Mesendoderm (in vitro differentiated cells): ENCODE results near the gene SUSD4.

Experiments used
- DNase-seq: peaks from one replicate; pipeline ENCODE4 v3.0.0; 2013
- H2AK5ac ChIP-seq: 2 replicates; pipeline ENCODE4 v1.6.1; 2013; ENCODE audit warnings: low read length, inconsistent platforms
- H2BK120ac ChIP-seq: 2 replicates; pipeline ENCODE4 v1.6.1; 2013; ENCODE audit warnings: low read depth, mild to moderate bottlenecking, low read length, moderate library complexity, mixed read lengths
- H2BK15ac ChIP-seq: replicated peaks from 2 replicates; pipeline ENCODE4 v1.6.1; 2013; ENCODE audit warnings: low read depth, mild to moderate bottlenecking, moderate library complexity
- H2BK5ac ChIP-seq: 2 replicates; pipeline ENCODE4 v1.6.1; 2013; ENCODE audit warnings: low read length, inconsistent platforms
- H3K18ac ChIP-seq: 2 replicates; pipeline ENCODE4 v1.6.1; 2013; ENCODE audit warnings: mild to moderate bottlenecking, low read length, mixed read lengths
- H3K23ac ChIP-seq: one replicate; pipeline ENCODE4 v1.6.1; 2013; ENCODE audit warnings: low read length
- H3K27ac ChIP-seq: 2 replicates; pipeline ENCODE4 v1.5.1; 2013; ENCODE audit warnings: low read depth, mild to moderate bottlenecking, inconsistent platforms, low read length, moderate library complexity
- H3K27me3 ChIP-seq: 2 replicates; pipeline ENCODE4 v1.6.1; 2013; ENCODE audit warnings: low read length, control low read depth, mild to moderate bottlenecking, inconsistent platforms; ENCODE audit not compliant: insufficient read depth, poor library complexity
- H3K36me3 ChIP-seq: 2 replicates; pipeline ENCODE4 v1.6.1; 2013; ENCODE audit warnings: low read length, inconsistent platforms; ENCODE audit not compliant: control insufficient read depth, insufficient read depth
- H3K4ac ChIP-seq: one replicate; pipeline ENCODE4 v1.6.1; 2013; ENCODE audit warnings: low read depth, mild to moderate bottlenecking, low read length, moderate library complexity
- H3K4me1 ChIP-seq: 2 replicates; pipeline ENCODE4 v1.6.1; 2013; ENCODE audit warnings: low read depth, low read length, inconsistent platforms; ENCODE audit not compliant: control insufficient read depth
- H3K4me2 ChIP-seq: 2 replicates; pipeline ENCODE4 v1.6.1; 2013; ENCODE audit warnings: low read length
- H3K4me3 ChIP-seq: 2 replicates; pipeline ENCODE4 v1.5.1; 2013; ENCODE audit warnings: mild to moderate bottlenecking, low read length
- H3K56ac ChIP-seq: one replicate; pipeline ENCODE4 v1.6.1; 2013; ENCODE audit warnings: low read length
- H3K79me1 ChIP-seq: 2 replicates; pipeline ENCODE4 v1.6.1; 2013; ENCODE audit warnings: low read length, inconsistent platforms
- H3K79me2 ChIP-seq: 2 replicates; pipeline ENCODE4 v1.6.1; 2013; ENCODE audit warnings: mild to moderate bottlenecking, low read length; ENCODE audit not compliant: control insufficient read depth, insufficient read depth
- H3K9ac ChIP-seq: 2 replicates; pipeline ENCODE4 v1.6.1; 2013; ENCODE audit warnings: low read length, inconsistent platforms
- H4K5ac ChIP-seq: one replicate; pipeline ENCODE4 v1.6.1; 2013; ENCODE audit warnings: low read length
- H4K8ac ChIP-seq: one replicate; pipeline ENCODE4 v1.6.1; 2013; ENCODE audit warnings: low read depth, mild to moderate bottlenecking, control low read depth, low read length, moderate library complexity
- WGBS: extraction: QIAGEN DNeasy Blood & Tissue Kit; methylation state at CpG from one replicate; pipeline ENCODE4 v1.1.7; 2013; ENCODE audit warnings: low lambda C conversion rate, missing lambda C conversion rate; ENCODE audit not compliant: insufficient coverage; ENCODE audit errors: extremely low coverage; 5-methylcytosine and 5-hydroxymethylcytosine counted together

Gene SUSD4

GRCh38 chr1:223319398-223319797, 44.6 kb downstream of the SUSD4 start:
- Histone ChIP-seq H2AK5ac (no peak overlapping the region), H2BK15ac (no peak overlapping the region), H3K27me3 (no peaks in the 10 kb centered on the region), H3K79me1 (no peaks in the 10 kb centered on the region), H4K5ac (no peak overlapping the region), H4K8ac (no peak overlapping the region), H3K4me1 (no peaks in the 10 kb centered on the region), H3K23ac (no peak overlapping the region), H2BK5ac (no peak overlapping the region), H3K9ac (no peak overlapping the region), H3K4me2 (no peak overlapping the region), H2BK120ac (no peak overlapping the region), H3K79me2 (no peaks in the 10 kb centered on the region), H3K18ac (no peak overlapping the region), H3K36me3 (no peaks in the 10 kb centered on the region), H3K56ac (no peak overlapping the region), H3K4me3 (no peak overlapping the region), H3K4ac (no peak overlapping the region), H3K27ac (no peak overlapping the region)
- no peak for DNase-seq
- no CpG with 5 or more reads among the region's 3 CpGs for WGBS

GRCh38 chr1:223316082-223316481, 47.9 kb downstream of the SUSD4 start:
- H3K27ac ChIP-seq, result no peak overlapping the region
- no peaks in the 10 kb centered on the region for H3K36me3 ChIP-seq
- H3K4ac ChIP-seq, result no peak overlapping the region
- DNase-seq, result no peak
- WGBS, result no CpG with 5 or more reads among the region's 3 CpGs
- H3K4me3 ChIP-seq, result no peak overlapping the region
- H3K56ac ChIP-seq, result no peak overlapping the region
- no peaks in the 10 kb centered on the region for H3K4me1 ChIP-seq
- no peak overlapping the region for H2AK5ac ChIP-seq
- no peak overlapping the region for H3K4me2 ChIP-seq
- H4K8ac ChIP-seq, result no peak overlapping the region
- H2BK5ac ChIP-seq, result no peak overlapping the region
- H3K79me1 ChIP-seq, result no peaks in the 10 kb centered on the region
- no peaks in the 10 kb centered on the region for H3K27me3 ChIP-seq
- no peak overlapping the region for H3K9ac ChIP-seq
- no peak overlapping the region for H2BK15ac ChIP-seq
- no peak overlapping the region for H4K5ac ChIP-seq
- no peak overlapping the region for H3K23ac ChIP-seq
- H3K18ac ChIP-seq, result no peak overlapping the region
- no peaks in the 10 kb centered on the region for H3K79me2 ChIP-seq
- no peak overlapping the region for H2BK120ac ChIP-seq

GRCh38 chr1:223315665-223316064, 48.3 kb downstream of the SUSD4 start:
- no CpG with 5 or more reads among the region's 2 CpGs for WGBS
- Histone ChIP-seq H3K18ac (no peak overlapping the region), H4K5ac (no peak overlapping the region)

GRCh38 chr1:223313415-223313754, 50.6 kb downstream of the SUSD4 start:
- Histone ChIP-seq H4K8ac (no peak overlapping the region), H3K27me3 (no peaks in the 10 kb centered on the region), H3K4me1 (no peaks in the 10 kb centered on the region), H3K79me2 (no peaks in the 10 kb centered on the region), H3K4me2 (no peak overlapping the region), H3K79me1 (no peaks in the 10 kb centered on the region), H3K56ac (no peak overlapping the region), H3K36me3 (no peaks in the 10 kb centered on the region), H2BK15ac (no peak overlapping the region), H2BK120ac (no peak overlapping the region), H2AK5ac (no peak overlapping the region), H3K4me3 (no peak overlapping the region), H3K27ac (no peak overlapping the region), H3K9ac (no peak overlapping the region), H4K5ac (no peak overlapping the region), H3K4ac (no peak overlapping the region), H3K23ac (no peak overlapping the region), H3K18ac (no peak overlapping the region), H2BK5ac (no peak overlapping the region)
- DNase-seq, result no peak

More at GRCh38 chr1:223315665-223316064, 48.3 kb downstream of the SUSD4 start:
- Histone ChIP-seq H3K36me3 (no peaks in the 10 kb centered on the region), H2BK120ac (no peak overlapping the region), H3K9ac (no peak overlapping the region), H3K79me1 (no peaks in the 10 kb centered on the region), H3K27me3 (no peaks in the 10 kb centered on the region), H4K8ac (no peak overlapping the region), H3K23ac (no peak overlapping the region), H3K4me2 (no peak overlapping the region), H3K27ac (no peak overlapping the region), H3K56ac (no peak overlapping the region), H2AK5ac (no peak overlapping the region), H3K4ac (no peak overlapping the region), H3K4me1 (no peaks in the 10 kb centered on the region), H2BK15ac (no peak overlapping the region), H3K4me3 (no peak overlapping the region), H3K79me2 (no peaks in the 10 kb centered on the region), H2BK5ac (no peak overlapping the region)
- DNase-seq, result no peak

GRCh38 chr1:223312705-223313414, 51.1 kb downstream of the SUSD4 start:
- H2AK5ac ChIP-seq, result no peak overlapping the region
- H3K4ac ChIP-seq, result no peak overlapping the region
- no peak overlapping the region for H4K5ac ChIP-seq
- no peak overlapping the region for H3K23ac ChIP-seq
- H2BK120ac ChIP-seq, result no peak overlapping the region
- H3K56ac ChIP-seq, result no peak overlapping the region
- H3K36me3 ChIP-seq, result no peaks in the 10 kb centered on the region
- no peak overlapping the region for H4K8ac ChIP-seq
- WGBS, result no CpG with 5 or more reads among the region's 5 CpGs
- no peak overlapping the region for H2BK15ac ChIP-seq
- H3K4me3 ChIP-seq, result no peak overlapping the region
- H3K27ac ChIP-seq, result no peak overlapping the region
- H3K9ac ChIP-seq, result no peak overlapping the region
- no peaks in the 10 kb centered on the region for H3K79me2 ChIP-seq
- no peaks in the 10 kb centered on the region for H3K4me1 ChIP-seq
- no peak for DNase-seq
- H2BK5ac ChIP-seq, result no peak overlapping the region
- H3K18ac ChIP-seq, result no peak overlapping the region
- no peaks in the 10 kb centered on the region for H3K27me3 ChIP-seq
- H3K79me1 ChIP-seq, result no peaks in the 10 kb centered on the region
- no peak overlapping the region for H3K4me2 ChIP-seq

- Histone ChIP-seq H3K23ac (no peak overlapping the region), H4K5ac (no peak overlapping the region), H3K27me3 (no peaks in the 10 kb centered on the region), H3K18ac (no peak overlapping the region), H2BK5ac (no peak overlapping the region), H3K4me3 (no peak overlapping the region), H3K79me2 (no peaks in the 10 kb centered on the region), H3K4me2 (no peak overlapping the region), H2BK120ac (no peak overlapping the region), H3K36me3 (no peaks in the 10 kb centered on the region), H3K56ac (no peak overlapping the region), H3K27ac (no peak overlapping the region), H4K8ac (no peak overlapping the region), H3K79me1 (no peaks in the 10 kb centered on the region), H3K4me1 (no peaks in the 10 kb centered on the region), H3K9ac (no peak overlapping the region), H3K4ac (no peak overlapping the region), H2BK15ac (no peak overlapping the region), H2AK5ac (no peak overlapping the region)
- no CpG with 5 or more reads among the region's 2 CpGs for WGBS
- DNase-seq, result no peak
Measured at GRCh38 chr1:223312273-223312672, 51.7 kb downstream of the SUSD4 start.
